A549 (cell line): Measurements from ENCODE around the gene PPP1R1C.

Experiments
- CBX8 ChIP-seq: fragments of 200-600 bp; sonication (generic); IDR thresholded peaks from 2 replicates; pipeline ENCODE4 v1.6.1; 2016
- POLR2A ChIP-seq: IDR thresholded peaks from 2 replicates; pipeline ENCODE4 v1.6.1; 2012; ENCODE audit warnings: mild to moderate bottlenecking, low read length
- RARB ChIP-seq: fragments of 250-450 bp; sonication (Bioruptor Pico); IDR thresholded peaks from 2 replicates; pipeline ENCODE4 v1.8.0; 2021; ENCODE audit warnings: mild to moderate bottlenecking, moderate library complexity

DNA sequence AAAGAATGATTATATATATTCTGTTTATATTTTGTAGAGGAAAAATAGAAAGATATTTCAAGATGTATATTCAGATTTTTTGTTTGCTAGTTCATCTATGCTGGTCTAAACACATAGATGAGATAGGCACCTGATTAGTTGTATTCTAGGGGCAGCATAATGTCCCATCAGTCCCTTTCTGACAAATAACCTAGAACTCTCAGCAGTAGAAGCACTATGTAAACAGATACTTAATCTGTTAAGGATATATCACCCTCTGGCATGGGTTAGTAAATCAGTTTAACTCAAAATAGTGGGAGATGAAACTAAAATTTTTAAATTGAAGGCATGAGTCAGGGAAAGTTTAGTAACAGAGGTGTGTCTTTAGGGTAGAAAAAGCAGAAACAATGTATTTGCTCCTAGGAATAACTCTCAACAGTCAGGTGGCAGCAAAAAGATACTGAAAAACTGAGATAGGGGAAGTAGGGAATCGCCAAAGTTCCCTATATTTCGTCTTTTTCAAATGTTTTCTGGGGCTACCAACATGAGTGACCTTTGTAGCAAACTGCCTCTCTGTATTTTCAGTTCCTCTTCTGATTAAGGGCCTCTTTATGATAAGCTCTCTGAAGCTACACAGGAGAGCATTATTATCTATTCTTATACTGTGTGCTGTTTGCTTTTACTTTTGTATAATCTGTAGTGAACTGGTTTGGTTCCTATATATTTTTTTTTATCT is 5.7 kb downstream of the PPP1R1C start:
- TF ChIP-seq CBX8 (no peak), RARB (CRISPR knock-in tag) (no peak), POLR2A (no peak)
